ENCODE measurements around the gene FAM217A. TPM values are rescaled to one million over a fixed set of nuclear protein-coding genes. Genes with fewer than 3 reads are reported as not detected.

The FAM217A gene
- total and polyA plus RNA-seq, 5 donors from 2014 or later = 0.08 to 0.22 TPM; not detected in 3

DNA sequence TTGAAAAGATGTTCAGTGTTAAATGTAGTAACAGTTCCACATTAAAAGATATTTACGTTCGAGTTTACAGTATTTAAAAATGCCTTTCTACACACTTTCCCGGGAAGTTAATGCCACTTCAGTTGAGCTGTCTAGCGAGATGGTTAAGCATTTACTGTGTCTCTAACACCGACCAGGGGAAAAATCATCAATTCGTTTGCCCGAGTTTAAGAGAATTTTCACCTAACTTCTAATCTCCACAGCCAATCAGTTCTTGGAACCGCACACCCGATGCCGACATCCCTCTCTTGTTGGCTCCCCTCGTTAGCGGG lies 58.2 kb downstream of the FAM217A start:
- Histone ChIP-seq H3K4me1 (ENCODE audit: control insufficient read depth, insufficient read depth, low read length, poor library complexity, severe bottlenecking) (peaks cover 75% of the 10 kb centered on the region), H3K9me3 (ENCODE audit: control insufficient read depth in 2 of 2, low read length in 2 of 2) (no peaks in the 10 kb centered on the region), H3K27ac (ENCODE audit: insufficient read depth, low read length, poor library complexity, severe bottlenecking) (peak overlapping the region; percentile 99), H3K27me3 (ENCODE audit: control insufficient read depth, insufficient read depth, low read length) (no peaks in the 10 kb centered on the region), H3K36me3 (ENCODE audit: control insufficient read depth, insufficient read depth, low read length) (peaks cover 3% of the 10 kb centered on the region), H3K4me3 (ENCODE audit: low read depth, low read length) (peak overlapping the region; percentile 95)
- ATAC-seq (ENCODE audit: low read depth in 2 of 2) (no peak), DNase-seq (no peak)
- peak overlapping the region; percentile 93 to 100 (median 99) for H3K4me3 Mint-ChIP-seq
- peaks cover 9% of the 10 kb centered on the region for H3K36me3 Mint-ChIP-seq
- H3K27me3 Mint-ChIP-seq = peaks cover 16% of the 10 kb centered on the region
- H3K9me3 Mint-ChIP-seq = peaks cover 0 to 1% (median 0%) of the 10 kb centered on the region in 7 donors
- H3K27ac Mint-ChIP-seq = peak overlapping the region; percentile 99 to 100 (median 100)
- peaks cover 43 to 79% (median 61%) of the 10 kb centered on the region in 4 donors for H3K4me1 Mint-ChIP-seq

DNA sequence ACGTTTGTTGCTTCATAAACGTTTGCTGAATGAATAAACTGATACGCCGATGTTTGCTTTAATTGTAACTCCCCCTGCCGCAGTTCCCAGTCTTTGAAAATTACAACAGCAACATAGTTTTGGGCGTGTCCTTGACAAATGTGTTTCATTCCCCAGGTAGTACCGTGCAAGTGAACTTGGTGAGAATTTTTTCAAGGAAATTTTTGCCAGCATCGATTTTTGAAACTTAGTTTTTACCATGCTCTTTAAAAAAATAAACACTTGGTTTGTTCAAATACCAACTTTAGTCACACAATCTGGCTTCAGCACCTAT lies 60.1 kb downstream of the FAM217A start:
- H3K9me3 Mint-ChIP-seq = peaks cover 0 to 1% (median 0%) of the 10 kb centered on the region in 7 donors
- H3K4me1 Mint-ChIP-seq = peaks cover 46 to 82% (median 64%) of the 10 kb centered on the region in 4 donors
- Histone ChIP-seq H3K4me1 (ENCODE audit: control insufficient read depth, insufficient read depth, low read length, poor library complexity, severe bottlenecking) (peaks cover 62% of the 10 kb centered on the region), H3K4me3 (ENCODE audit: low read depth, low read length) (peak overlapping the region; percentile 99), H3K27ac (ENCODE audit: insufficient read depth, low read length, poor library complexity, severe bottlenecking) (peak overlapping the region; percentile 99), H3K36me3 (ENCODE audit: control insufficient read depth, insufficient read depth, low read length) (peaks cover 6% of the 10 kb centered on the region), H3K9me3 (ENCODE audit: control insufficient read depth in 2 of 2, low read length in 2 of 2) (no peaks in the 10 kb centered on the region), H3K27me3 (ENCODE audit: control insufficient read depth, insufficient read depth, low read length) (no peaks in the 10 kb centered on the region)
- peak overlapping the region; percentile 95 to 100 (median 98) for H3K27ac Mint-ChIP-seq
- peaks cover 16% of the 10 kb centered on the region for H3K27me3 Mint-ChIP-seq
- H3K36me3 Mint-ChIP-seq = peaks cover 19% of the 10 kb centered on the region
- no peak for DNase-seq
- H3K4me3 Mint-ChIP-seq = peak overlapping the region; percentile 93 to 100 (median 96)
- ATAC-seq (ENCODE audit: low read depth in 2 of 2) = no peak

Other genes starting within 250 kb of the FAM217A start
- 6.0 TPM for gene FAM50B, start 229.8 kb downstream of the FAM217A start, total RNA-seq
- 10 to 100 TPM; 17.3 to 23.8 (median 21.8) TPM for gene FAM50B, start 229.8 kb downstream of the FAM217A start, polyA plus RNA-seq
- 18.8 TPM for gene ECI2, start 56.4 kb upstream of the FAM217A start, total RNA-seq
- 100 to 1,000 TPM in 1 of 4 donors, 10 to 100 TPM in 3; 80.4 to 102 (median 86.4) TPM for gene ECI2, start 56.4 kb upstream of the FAM217A start, polyA plus RNA-seq